HG03196 (cell line): Measurements from ENCODE around the gene IL32.

Experiments used
- ATAC-seq: cut with Tn5 transposase; IDR thresholded peaks from one replicate; pipeline ENCODE4 v1.9.1; 2021; ENCODE audit not compliant: unreplicated experiment

IL32 gene

DNA sequence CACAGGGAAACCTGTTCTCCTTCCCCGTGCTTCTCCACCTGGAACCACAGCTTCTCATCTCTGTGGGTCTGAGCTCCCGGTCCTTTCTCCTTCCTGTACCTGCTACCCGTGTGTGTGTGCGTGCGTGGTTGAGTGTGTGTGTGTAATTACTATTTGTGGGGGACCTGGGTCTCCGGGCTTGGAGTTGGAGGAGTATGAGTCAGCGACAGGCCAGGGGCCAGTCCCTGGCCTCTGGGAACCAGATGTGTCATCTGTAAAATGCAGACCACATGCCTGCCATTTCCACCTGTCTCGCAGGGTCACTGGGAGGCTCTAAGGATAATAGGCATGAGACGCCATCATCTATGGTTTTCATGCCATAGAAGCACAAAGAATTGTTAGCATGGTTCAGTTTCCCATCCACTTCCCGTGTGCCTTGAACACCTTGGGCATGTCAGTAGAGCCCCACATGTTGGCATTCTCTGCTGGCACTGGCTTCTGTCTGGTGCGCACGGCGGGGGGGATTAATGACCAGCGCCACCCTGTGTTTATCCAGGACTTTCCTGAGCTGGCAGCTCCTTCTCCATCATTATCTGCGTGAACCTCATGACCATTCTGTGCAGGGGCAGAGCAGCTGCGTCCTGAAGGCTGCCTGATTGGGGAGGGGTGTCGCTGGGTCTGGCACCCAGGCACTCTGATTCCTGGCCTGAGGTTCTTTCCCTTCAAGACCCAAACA lies 48.5 kb downstream of the IL32 start:
- ATAC-seq = no peak

DNA sequence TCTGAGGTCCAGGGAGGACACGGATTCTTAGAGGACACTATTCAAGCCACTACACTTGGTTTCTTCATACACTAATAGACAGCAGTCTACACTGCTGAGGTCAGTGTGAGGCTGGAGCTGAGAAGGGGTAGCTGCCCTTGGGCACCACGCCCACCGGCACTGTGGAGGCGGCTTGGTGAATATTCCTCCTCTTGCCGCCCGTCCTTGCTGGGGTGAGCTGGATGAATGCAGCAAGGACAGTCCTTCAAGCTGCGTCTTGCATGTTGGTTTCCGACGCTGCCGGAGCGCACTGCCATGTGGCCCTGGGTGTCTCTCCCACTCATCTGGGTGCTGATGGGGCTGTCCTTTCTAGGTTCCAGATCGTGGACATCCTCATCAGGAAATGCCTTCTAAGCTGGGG lies 49.6 kb downstream of the IL32 start:
- no peak for ATAC-seq

DNA sequence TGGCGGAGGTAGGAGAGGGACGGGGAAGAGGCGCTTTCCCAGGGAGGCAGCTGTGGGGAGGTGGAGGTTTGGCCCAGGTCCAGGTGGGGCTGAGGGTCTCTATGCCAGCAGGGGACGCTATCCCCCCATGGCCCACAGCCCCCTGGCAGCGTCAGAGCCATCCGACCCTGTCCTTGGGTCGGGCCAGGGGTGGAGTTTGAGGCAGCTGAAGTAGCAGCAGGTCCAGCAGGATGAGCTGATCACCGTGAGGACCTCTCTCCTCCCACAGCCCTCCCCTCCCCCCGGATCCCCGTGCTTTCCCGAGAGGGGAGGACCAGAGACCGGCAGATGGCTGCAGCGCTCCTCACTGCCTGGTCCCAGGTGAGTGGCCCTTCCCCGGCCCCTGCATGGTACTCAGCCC lies 50.1 kb downstream of the IL32 start:
- ATAC-seq = no peak

GRCh38 chr16:3118204-3118790 lies 52.9 kb downstream of the IL32 start:
- no peak for ATAC-seq

- ATAC-seq = no peak
Measured at GRCh38 chr16:3118846-3119245, 53.4 kb downstream of the IL32 start.
